Liver (tissue), 9 donors: ENCODE results near the gene L3MBTL1. TPM values are rescaled to one million over a fixed set of nuclear protein-coding genes. Genes with fewer than 3 reads are reported as not detected.

ENCODE experiments used
- DNase-seq: peaks from one replicate; pipeline ENCODE4 v3.0.0-alpha.2; 2017; ENCODE audit warnings: low spot score
- H3K27ac ChIP-seq, 2 donors: one replicate each; pipeline ENCODE4 v1.7.0; 2013; ENCODE audit warnings: inconsistent platforms in 2 of 2, low read length in 2 of 2, control low read depth in 1 of 2, low read depth in 1 of 2, mild to moderate bottlenecking in 1 of 2
- H3K27me3 ChIP-seq, 4 donors: one replicate each; pipeline versions ENCODE4 v1.6.1 to v1.7.0; 2013; ENCODE audit warnings: low read length in 3 of 4, inconsistent platforms in 1 of 4, mild to moderate bottlenecking in 1 of 4, moderate library complexity in 1 of 4; ENCODE audit not compliant: control insufficient read depth in 4 of 4, insufficient read depth in 4 of 4
- H3K36me3 ChIP-seq, 4 donors: one replicate each; pipeline versions ENCODE4 v1.6.1 to v1.7.0; 2013; ENCODE audit warnings: low read length in 3 of 4, mild to moderate bottlenecking in 3 of 4, low read depth in 1 of 4, moderate library complexity in 1 of 4; ENCODE audit not compliant: control insufficient read depth in 4 of 4, insufficient read depth in 3 of 4
- H3K4me1 ChIP-seq, 4 donors: one replicate each; pipeline versions ENCODE4 v1.6.1 to v1.7.0; 2013; ENCODE audit warnings: low read length in 3 of 4, mild to moderate bottlenecking in 3 of 4, moderate library complexity in 1 of 4; ENCODE audit not compliant: control insufficient read depth in 4 of 4, insufficient read depth in 4 of 4
- H3K4me3 ChIP-seq, 3 donors: one replicate each; pipeline versions ENCODE4 v1.6.1 to v1.7.0; 2013; ENCODE audit warnings: low read length in 3 of 3, control low read depth in 1 of 3, low read depth in 1 of 3, mild to moderate bottlenecking in 1 of 3
- H3K9ac ChIP-seq, 2 donors: one replicate each; pipeline ENCODE4 v1.7.0; 2013; ENCODE audit warnings: low read length in 2 of 2, mild to moderate bottlenecking in 2 of 2, moderate library complexity in 2 of 2, control low read depth in 1 of 2, low read depth in 1 of 2
- H3K9me3 ChIP-seq, 4 donors: one replicate each; pipeline versions ENCODE4 v1.6.1 to v1.7.0; 2013; ENCODE audit warnings: low read length in 3 of 4; ENCODE audit not compliant: control insufficient read depth in 4 of 4
- EGR1 ChIP-seq, 2 donors: IDR thresholded peaks; 2 replicates each; pipeline ENCODE4 v1.6.1; 2016 to 2018; ENCODE audit warnings: antibody characterized with exemption in 2 of 2, low read depth in 2 of 2
- GABPA ChIP-seq, 2 donors: IDR thresholded peaks in 1 of 2; conservative IDR thresholded peaks in 1 of 2; 2 replicates each; pipeline ENCODE4 v1.6.1; 2016; ENCODE audit warnings: antibody characterized with exemption in 2 of 2, mild to moderate bottlenecking in 1 of 2, moderate library complexity in 1 of 2
- HNF4G ChIP-seq: IDR thresholded peaks from 2 replicates; pipeline ENCODE4 v1.6.1; 2016; ENCODE audit warnings: antibody characterized with exemption
- JUND ChIP-seq, 2 donors: IDR thresholded peaks; 2 replicates each; pipeline ENCODE4 v1.6.1; 2016; ENCODE audit warnings: antibody characterized with exemption in 2 of 2
- RAD21 ChIP-seq, 2 donors: IDR thresholded peaks; 2 replicates each; pipeline ENCODE4 v1.6.1; 2016; ENCODE audit warnings: antibody characterized with exemption in 2 of 2, mild to moderate bottlenecking in 2 of 2
- RXRA ChIP-seq, 2 donors: IDR thresholded peaks; 2 replicates each; pipeline ENCODE4 v1.6.1; 2017 to 2018; ENCODE audit warnings: antibody characterized with exemption in 2 of 2, mild to moderate bottlenecking in 1 of 2
- TAF1 ChIP-seq: conservative IDR thresholded peaks from 2 replicates; pipeline ENCODE4 v1.6.1; 2016; ENCODE audit warnings: antibody characterized with exemption, mild to moderate bottlenecking
- YY1 ChIP-seq: IDR thresholded peaks from 2 replicates; pipeline ENCODE4 v1.6.1; 2016; ENCODE audit warnings: antibody characterized with exemption, mild to moderate bottlenecking
- WGBS: extraction: QIAGEN DNeasy Blood & Tissue Kit; methylation state at CpG from one replicate; pipeline ENCODE4 v1.1.7; 2013; 5-methylcytosine and 5-hydroxymethylcytosine counted together
- polyA plus RNA-seq, 2 donors: library from polyadenylated mRNA; stranded (reverse) in 1 of 2; unstranded in 1 of 2; fragments of 200-250 nt in 1 of 2; fragments of >200 nt in 1 of 2; fragmentation: Nextera tagmentation in 1 of 2; extraction: Ambion mirVana in 1 of 2; gene quantifications; one replicate each; pipeline versions ENCODE4 v1.2.1 to v1.2.3, GENCODE V29; 2013 to 2015
- total RNA-seq, 2 donors: library from RNA; depleted of rRNA; stranded (reverse); fragments of >200 nt; gene quantifications; one replicate each; pipeline ENCODE4 v1.2.3, GENCODE V29; 2014
- TF ChIP-seq, protein P1 (sequence below): IDR thresholded peaks from 2 replicates; pipeline ENCODE4 v1.6.1; 2016; ENCODE audit warnings: antibody characterized with exemption
- TF ChIP-seq, protein P2 (sequence below): fragments of 150-350 bp; IDR thresholded peaks from 2 replicates; pipeline ENCODE4 v1.5.1; 2017; ENCODE audit warnings: improper control_type of control experiment, low read depth, low read length; ENCODE audit not compliant: missing input control
- TF ChIP-seq, protein P3 (sequence below): IDR thresholded peaks from 2 replicates; pipeline ENCODE4 v1.6.1; 2016; ENCODE audit warnings: antibody characterized with exemption
- TF ChIP-seq, protein P4 (sequence below): IDR thresholded peaks from 2 replicates; pipeline ENCODE4 v1.6.1; 2016; ENCODE audit warnings: antibody characterized with exemption
- donor health status: healthy.
- donor health status: healthy.
- donor health status: healthy.
- donor health status: healthy.
- donor health status: healthy.

L3MBTL1 gene
- total and polyA plus RNA-seq, 4 donors = 0.45 to 5.6 (median 2.0) TPM

DNA sequence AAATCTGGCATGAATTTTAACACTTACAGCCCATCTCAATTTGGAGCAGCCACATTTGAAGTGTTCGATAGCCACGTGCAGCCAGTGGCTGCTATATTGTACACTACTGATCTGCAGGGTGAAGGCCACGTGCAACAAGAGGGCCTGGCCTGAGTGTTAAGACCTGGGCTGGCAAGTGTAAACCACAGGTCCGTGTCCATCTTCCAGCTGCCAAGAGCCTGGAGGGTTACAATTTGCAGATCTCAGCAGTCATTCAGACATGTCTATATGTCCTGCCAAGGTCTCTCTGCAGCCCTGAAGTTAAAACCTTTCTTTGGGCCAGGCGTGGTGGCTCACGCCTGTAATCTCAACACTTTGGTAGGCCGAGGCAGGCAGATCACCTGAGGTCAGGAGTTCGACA is 65.4 kb downstream of the L3MBTL1 start:
- no peak for DNase-seq
- Histone ChIP-seq H3K9ac (no peak overlapping the region), H3K27me3 (no peaks in the 10 kb centered on the region), H3K36me3 (peaks cover 13 to 73% (median 52%) of the 10 kb centered on the region in 4 donors), H3K27ac (no peak overlapping the region), H3K4me1 (no peaks in the 10 kb centered on the region), H3K9me3 (no peaks in the 10 kb centered on the region), H3K4me3 (no peak overlapping the region)
- 93% methylated on average over 8 of the region's 8 CpGs for WGBS
- TF ChIP-seq, protein P1, sequence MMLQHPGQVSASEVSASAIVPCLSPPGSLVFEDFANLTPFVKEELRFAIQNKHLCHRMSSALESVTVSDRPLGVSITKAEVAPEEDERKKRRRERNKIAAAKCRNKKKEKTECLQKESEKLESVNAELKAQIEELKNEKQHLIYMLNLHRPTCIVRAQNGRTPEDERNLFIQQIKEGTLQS = no peak

DNA sequence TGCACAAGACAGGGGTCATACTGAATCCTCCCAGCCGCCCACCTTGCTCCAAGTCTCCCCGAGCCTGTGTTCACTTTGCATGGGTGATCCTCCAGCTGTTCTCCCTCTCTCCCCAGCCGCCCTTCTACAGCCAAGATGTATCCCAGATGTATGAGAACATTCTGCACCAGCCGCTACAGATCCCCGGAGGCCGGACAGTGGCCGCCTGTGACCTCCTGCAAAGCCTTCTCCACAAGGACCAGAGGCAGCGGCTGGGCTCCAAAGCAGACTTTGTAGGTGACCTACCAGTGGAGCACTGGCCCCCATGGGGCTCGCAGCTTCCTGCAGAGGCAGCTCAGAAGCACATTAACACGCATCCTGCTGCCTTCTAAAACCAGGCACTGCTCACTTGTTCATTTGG is 68.6 kb downstream of the L3MBTL1 start:
- Histone ChIP-seq H3K4me3 (no peak overlapping the region), H3K36me3 (peaks cover 9 to 55% (median 40%) of the 10 kb centered on the region in 4 donors), H3K4me1 (peaks cover 0 to 6% (median 2%) of the 10 kb centered on the region in 4 donors), H3K27ac (no peak overlapping the region), H3K27me3 (no peaks in the 10 kb centered on the region), H3K9ac (no peak overlapping the region), H3K9me3 (no peaks in the 10 kb centered on the region)
- DNase-seq = no peak
- 84% methylated on average over 10 of the region's 10 CpGs for WGBS
- TF ChIP-seq, protein P2, sequence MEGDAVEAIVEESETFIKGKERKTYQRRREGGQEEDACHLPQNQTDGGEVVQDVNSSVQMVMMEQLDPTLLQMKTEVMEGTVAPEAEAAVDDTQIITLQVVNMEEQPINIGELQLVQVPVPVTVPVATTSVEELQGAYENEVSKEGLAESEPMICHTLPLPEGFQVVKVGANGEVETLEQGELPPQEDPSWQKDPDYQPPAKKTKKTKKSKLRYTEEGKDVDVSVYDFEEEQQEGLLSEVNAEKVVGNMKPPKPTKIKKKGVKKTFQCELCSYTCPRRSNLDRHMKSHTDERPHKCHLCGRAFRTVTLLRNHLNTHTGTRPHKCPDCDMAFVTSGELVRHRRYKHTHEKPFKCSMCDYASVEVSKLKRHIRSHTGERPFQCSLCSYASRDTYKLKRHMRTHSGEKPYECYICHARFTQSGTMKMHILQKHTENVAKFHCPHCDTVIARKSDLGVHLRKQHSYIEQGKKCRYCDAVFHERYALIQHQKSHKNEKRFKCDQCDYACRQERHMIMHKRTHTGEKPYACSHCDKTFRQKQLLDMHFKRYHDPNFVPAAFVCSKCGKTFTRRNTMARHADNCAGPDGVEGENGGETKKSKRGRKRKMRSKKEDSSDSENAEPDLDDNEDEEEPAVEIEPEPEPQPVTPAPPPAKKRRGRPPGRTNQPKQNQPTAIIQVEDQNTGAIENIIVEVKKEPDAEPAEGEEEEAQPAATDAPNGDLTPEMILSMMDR = no peak
- TF ChIP-seq EGR1 (IDR thresholded peaks at IDR 0.05; ENCODE audit: low read depth in 2 of 2) (no peak), RXRA (IDR thresholded peaks at IDR 0.05) (no peak)

DNA sequence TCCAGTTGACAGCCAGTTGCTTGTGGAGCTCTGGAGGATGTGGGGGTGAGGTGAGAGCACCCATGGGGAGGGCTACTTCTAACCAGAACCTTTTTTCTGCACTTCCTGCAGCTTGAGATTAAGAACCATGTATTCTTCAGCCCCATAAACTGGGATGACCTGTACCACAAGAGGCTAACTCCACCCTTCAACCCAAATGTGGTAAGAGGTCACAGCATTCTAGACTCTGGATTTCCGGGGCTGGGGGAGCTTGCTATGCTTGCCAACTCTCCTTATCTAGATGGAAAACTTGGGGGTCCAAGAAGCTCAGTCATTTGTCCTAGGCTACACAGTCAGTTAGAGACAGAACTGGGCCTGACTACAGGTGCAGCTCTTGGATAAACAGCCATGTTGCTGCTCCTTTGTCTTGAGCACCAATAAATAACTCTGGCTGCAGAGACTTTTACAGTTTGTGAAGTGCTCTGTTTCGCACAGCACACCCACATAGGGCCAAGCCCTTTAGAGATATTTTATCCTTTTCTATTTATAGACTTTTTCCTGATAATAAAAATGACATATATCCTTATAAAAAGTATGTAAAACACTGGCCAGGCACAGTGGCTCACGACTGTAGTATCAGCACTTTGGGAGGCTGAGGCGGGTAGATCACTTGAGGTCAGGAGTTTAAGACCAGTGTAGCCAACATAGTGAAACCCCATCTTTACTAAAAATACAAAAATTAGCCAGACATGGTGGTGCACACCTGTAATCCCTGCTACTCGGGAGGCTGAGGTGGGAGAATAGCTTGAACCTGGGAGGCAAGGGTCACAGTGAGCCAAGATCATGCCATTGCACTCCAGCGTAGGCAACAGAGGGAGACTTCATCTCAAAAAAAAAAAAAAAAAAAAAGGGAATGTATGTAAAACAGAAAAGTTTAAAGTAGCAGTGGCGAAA is 72.6 kb downstream of the L3MBTL1 start:
- Histone ChIP-seq H3K36me3 (peaks cover 6 to 52% (median 39%) of the 10 kb centered on the region in 4 donors), H3K27ac (peak overlapping the region in 1 of 2 donors; percentile 59), H3K4me1 (peaks cover 0 to 21% (median 17%) of the 10 kb centered on the region in 4 donors), H3K4me3 (no peak overlapping the region), H3K9me3 (no peaks in the 10 kb centered on the region), H3K9ac (no peak overlapping the region), H3K27me3 (no peaks in the 10 kb centered on the region)
- 73% methylated on average over 7 of the region's 7 CpGs for WGBS
- no peak for TF ChIP-seq JUND (IDR thresholded peaks at IDR 0.05)
- DNase-seq = no peak

DNA sequence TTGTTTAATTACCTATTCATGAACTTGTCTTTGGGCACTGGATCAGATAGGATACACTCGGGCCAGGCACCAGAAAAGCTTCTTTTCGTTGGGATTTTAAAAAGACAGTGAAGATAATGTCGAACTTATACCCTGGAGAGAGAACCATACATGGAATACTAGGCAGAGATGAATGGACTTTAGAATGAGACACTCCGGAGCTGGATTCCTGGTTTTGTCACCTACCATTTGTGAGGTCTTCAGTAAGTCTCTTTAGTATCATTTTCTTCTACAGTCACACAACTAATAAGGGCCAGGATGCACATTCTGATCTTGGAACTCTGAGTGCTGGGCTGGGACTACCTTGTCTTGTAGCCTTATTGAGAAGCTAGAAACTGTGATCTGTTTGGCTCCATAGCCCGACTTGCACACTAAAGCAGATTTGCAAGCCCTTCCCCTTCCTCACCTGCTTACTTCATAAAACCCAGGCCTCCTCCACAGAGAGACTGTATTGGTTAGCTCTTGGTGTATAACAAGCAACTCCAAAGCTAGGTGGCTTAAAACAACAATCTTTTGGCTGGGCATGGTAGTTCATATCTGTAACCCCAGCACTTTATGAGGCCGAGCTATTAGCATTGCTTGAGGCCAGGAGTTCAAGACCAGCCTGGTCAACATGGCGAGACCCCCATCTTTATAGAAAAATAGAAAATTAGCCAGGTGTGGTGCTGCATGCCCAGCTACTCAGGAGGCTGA is 75.8 kb downstream of the L3MBTL1 start:
- H3K9ac ChIP-seq = no peak overlapping the region
- no peak for DNase-seq
- H3K36me3 ChIP-seq = peaks cover 5 to 47% (median 38%) of the 10 kb centered on the region in 4 donors
- no peak overlapping the region for H3K4me3 ChIP-seq
- peaks cover 0 to 21% (median 18%) of the 10 kb centered on the region in 4 donors for H3K4me1 ChIP-seq
- H3K27me3 ChIP-seq = no peaks in the 10 kb centered on the region
- no peaks in the 10 kb centered on the region for H3K9me3 ChIP-seq
- WGBS = 86% methylated on average over 7 of the region's 7 CpGs
- peak overlapping the region; percentile 41 to 57 for H3K27ac ChIP-seq
- TF ChIP-seq, protein P1 = no peak
- TF ChIP-seq HNF4G (no peak), YY1 (no peak), JUND (IDR thresholded peaks at IDR 0.05) (no peak), RAD21 (IDR thresholded peaks at IDR 0.05) (no peak), RXRA (IDR thresholded peaks at IDR 0.05) (no peak), GABPA (IDR thresholded peaks at IDR 0.05 in 1 of 2, conservative IDR thresholded peaks at IDR 0.05 in 1 of 2) (no peak), TAF1 (no peak)
- TF ChIP-seq, protein P3, sequence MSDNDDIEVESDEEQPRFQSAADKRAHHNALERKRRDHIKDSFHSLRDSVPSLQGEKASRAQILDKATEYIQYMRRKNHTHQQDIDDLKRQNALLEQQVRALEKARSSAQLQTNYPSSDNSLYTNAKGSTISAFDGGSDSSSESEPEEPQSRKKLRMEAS = no peak
- TF ChIP-seq, protein P4, sequence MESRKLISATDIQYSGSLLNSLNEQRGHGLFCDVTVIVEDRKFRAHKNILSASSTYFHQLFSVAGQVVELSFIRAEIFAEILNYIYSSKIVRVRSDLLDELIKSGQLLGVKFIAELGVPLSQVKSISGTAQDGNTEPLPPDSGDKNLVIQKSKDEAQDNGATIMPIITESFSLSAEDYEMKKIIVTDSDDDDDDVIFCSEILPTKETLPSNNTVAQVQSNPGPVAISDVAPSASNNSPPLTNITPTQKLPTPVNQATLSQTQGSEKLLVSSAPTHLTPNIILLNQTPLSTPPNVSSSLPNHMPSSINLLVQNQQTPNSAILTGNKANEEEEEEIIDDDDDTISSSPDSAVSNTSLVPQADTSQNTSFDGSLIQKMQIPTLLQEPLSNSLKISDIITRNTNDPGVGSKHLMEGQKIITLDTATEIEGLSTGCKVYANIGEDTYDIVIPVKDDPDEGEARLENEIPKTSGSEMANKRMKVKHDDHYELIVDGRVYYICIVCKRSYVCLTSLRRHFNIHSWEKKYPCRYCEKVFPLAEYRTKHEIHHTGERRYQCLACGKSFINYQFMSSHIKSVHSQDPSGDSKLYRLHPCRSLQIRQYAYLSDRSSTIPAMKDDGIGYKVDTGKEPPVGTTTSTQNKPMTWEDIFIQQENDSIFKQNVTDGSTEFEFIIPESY = no peak
- TF ChIP-seq, protein P2 = no peak
